ENCODE measurements around the gene SLC34A3.
A peak's percentile ranks its signal among the peaks of the same experiment; 100 is the strongest.

SLC34A3 gene

GRCh38 chr9:137218754-137219271 is 11.9 kb upstream of the SLC34A3 start:
- DNase-seq: no peak

DNA sequence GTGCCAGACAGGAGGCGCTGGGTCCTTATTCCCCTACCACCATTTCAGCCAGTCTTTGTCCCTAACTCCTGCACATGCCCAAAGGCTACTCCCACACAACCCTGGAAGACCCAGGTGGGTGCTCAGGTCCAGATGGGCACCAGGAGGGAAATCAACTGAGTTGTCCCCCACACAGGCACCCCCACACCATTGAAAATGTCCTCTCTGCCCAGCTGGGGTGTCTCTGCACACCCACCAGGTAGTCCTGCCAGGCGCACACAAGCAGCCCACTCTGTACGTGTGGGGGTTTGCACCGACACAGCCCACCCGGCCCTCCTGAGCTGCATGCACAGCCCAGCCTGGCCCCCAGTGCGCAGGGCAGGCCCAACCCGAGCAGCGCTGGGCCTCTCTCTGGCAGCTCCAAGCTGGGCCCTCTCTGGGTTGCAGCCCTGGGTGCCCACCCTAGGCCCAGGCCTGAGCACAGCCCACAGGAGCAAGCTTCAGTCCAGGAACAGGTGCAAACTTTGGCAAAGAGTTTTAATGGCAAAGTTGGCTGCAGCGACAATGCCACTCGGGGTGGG is 10.9 kb upstream of the SLC34A3 start:
- DNase-seq: no peak

DNA sequence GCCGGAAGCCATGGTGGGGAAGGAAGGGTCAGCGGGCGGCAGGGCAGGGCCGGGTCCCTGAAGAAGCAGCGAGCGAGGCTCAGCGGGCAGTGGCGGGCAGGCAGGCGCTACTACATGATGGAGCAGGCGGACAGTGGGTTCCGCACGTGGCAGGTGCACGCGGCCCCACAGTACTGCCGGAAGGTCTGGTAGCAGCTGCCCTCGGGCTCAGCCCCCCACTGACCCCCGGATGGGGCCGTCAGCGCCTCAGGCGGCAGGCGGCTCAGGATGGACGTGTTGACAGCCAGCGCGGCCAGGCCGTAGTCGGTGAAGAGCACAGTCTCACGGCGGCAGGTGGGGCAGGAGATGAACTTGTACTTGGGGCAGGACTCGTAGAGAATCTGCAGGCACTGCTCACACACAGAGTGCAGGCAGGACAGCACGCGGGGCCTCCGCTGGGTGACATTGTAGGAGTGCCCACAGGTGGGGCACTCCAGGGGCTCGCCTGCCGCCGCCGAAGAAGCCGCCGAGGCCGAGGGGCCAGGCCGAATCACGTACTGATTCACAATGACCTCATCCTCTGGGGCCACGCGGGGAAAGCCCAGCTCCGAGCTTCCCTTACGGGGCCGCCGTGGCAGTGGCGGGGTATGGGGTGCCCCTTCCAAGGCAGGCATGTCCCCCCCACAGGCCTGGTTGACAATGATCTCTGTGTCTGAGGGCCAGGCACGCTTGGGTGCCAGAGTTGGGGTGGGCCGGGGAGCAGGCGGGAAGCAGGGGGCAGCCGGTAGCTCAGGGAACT is 10.2 kb upstream of the SLC34A3 start:
- no peak for DNase-seq

DNA sequence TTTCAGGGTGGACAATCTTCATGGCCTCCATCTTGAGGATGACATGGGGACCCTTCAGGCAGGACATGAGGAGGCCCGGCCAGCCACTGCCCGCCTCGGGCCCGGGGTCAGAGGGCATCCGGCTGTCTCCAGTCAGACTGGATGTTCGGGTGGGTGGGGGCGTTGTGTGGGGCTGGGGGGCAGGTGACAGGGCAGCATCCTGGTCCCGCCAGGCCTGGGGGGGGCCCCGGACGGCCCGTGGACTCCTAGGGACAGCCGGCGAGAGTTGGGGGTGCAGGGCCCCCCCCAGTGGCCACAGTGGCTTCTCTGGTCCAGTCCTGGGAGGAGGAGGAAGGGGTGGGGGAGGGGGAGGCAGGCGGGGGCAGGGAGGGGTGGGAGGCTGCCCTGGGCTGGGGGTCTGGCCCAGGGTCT is 9.6 kb upstream of the SLC34A3 start:
- DNase-seq: no peak

DNA sequence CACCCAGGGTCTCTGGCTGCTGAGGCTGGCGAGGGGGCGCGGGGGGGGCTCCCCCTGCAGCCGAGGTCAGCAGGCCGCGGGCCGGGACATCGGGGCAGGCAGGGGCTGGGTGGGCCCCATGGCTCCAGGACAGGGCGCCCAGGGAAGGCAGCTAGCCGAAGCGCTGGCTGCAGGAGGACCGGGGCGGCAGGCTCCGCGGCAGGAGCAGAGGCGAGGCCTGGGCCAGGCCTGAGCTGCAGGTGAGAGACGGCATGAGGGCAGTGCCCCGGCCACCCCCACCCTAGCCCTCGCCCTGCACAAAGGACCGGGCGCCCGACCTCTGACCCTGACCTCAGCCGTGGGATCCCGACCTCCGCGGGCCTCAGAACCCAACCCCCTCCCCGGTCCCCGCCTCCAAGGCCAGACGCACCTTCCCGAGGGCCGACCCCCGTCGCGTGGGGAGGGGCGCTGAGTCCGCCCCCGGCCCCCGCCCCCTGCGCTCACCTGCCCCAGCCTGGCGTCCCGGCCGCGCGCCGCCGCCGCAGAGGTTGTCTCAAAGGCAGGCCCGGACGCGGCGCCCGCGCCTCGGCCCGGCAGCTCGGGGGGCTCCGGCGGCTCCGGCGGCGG is 9.1 kb upstream of the SLC34A3 start:
- DNase-seq: no peak

- no peak for DNase-seq
Observed at GRCh38 chr9:137222190-137223077, 8.3 kb upstream of the SLC34A3 start, which contains the start of gene RNF208. TSS of gene RNF208 (minus strand) at chr9:137222240. CDS start at chr9:137221212, 1,028 bp downstream.

- peak; percentile 95 to 97 for DNase-seq
Observed at GRCh38 chr9:137223078-137223970, 7.4 kb upstream of the SLC34A3 start.

DNA sequence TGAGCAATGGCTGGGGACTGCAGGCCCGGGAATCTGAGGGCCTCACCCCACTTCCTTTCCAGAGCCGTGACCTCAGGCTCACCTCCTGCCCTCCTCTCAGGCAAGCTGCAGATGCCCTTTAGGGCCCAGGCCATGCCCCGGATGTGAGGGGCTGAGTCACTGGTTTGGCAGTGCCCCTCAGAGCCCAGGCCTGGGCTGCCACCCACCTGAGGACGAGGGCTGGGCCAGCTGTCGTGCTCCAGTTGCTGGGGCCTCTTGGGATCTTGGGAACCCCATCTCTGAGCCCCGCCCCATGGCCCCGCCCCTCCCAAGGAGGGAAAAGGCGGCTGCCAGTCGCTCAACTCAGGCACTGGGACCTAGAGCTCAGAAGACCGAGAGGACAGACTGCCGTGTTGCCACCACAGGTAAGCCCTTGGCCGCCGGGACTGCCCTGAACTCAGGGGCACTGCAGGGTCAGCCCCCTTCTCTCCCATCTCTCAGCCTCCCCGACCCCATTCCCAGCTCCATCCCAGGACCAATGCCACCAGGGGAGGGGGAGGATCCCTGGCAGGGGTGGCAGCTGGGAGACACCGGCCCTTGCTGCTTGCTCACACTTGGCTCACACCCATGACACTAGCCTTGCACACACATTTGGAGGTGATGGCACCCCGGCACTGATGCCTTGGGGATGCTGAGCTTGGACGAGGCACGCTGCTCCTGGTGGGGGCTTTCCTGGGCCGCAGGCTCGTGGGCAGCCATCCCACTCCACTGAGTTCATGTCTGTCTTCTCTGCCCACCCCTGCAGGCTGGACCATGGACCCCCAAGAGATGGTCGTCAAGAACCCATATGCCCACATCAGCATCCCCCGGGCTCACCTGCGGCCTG is 5.6 kb upstream of the SLC34A3 start, which contains the start of gene CYSRT1:
Gene CYSRT1 (plus strand): TSS at position 345 of the 865 bp plus-strand sequence. CDS start 448 bp downstream, at position 793.
- DNase-seq: no peak

DNA sequence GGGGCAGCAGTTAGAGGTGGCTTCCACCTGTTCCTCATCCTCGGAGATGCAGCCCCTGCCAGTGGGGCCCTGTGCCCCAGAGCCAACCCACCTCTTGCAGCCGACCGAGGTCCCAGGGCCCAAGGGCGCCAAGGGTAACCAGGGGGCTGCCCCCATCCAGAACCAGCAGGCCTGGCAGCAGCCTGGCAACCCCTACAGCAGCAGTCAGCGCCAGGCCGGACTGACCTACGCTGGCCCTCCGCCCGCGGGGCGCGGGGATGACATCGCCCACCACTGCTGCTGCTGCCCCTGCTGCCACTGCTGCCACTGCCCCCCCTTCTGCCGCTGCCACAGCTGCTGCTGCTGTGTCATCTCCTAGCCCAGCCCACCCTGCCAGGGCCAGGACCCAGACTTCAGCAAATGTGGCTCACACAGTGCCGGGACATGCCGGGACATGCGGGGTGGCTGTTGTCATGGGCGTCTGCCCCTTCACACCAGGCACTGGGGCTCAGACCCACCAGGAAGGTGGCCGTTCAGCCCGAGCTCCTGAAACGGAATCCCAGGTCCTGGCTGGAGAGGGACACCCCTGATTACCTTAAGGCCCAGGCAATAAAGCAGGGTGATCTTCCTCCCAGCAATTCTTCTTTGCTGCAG is 4.9 kb upstream of the SLC34A3 start:
- no peak for DNase-seq

DNA sequence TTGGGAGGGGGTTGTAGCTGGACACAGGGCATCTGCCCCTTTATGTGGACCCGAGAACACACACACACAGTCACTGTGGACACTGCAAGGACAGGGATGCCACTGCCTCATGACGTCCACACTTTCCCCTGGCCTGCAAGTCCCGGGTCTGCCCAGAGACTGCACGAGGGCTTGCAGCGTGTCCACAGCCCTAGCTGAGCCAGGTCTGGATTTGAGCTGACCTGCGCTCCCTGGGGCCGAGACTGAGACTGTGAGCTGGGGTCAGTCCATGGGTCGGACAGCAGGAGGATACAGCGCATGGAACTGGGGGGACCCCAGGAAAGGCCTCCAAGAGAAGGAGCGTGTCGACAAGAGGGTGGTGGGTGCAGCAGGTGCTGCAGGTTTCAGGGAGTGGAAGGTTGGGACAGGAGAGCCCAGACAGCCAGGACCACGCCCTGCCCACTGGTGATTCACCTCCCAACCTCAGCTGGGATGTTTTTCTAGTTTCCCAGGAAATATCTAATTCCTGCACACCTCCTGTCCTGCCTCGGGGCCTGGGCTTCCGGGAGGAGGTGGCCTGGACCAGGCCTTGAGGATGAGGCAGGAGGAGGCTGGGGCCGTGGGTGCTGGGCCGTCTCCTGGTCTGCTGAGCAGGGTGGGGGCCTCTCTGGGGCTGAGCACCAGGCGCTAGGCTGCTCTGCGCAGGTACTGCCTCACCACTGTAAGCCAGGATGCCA is 4.2 kb upstream of the SLC34A3 start:
- no peak for DNase-seq

DNA sequence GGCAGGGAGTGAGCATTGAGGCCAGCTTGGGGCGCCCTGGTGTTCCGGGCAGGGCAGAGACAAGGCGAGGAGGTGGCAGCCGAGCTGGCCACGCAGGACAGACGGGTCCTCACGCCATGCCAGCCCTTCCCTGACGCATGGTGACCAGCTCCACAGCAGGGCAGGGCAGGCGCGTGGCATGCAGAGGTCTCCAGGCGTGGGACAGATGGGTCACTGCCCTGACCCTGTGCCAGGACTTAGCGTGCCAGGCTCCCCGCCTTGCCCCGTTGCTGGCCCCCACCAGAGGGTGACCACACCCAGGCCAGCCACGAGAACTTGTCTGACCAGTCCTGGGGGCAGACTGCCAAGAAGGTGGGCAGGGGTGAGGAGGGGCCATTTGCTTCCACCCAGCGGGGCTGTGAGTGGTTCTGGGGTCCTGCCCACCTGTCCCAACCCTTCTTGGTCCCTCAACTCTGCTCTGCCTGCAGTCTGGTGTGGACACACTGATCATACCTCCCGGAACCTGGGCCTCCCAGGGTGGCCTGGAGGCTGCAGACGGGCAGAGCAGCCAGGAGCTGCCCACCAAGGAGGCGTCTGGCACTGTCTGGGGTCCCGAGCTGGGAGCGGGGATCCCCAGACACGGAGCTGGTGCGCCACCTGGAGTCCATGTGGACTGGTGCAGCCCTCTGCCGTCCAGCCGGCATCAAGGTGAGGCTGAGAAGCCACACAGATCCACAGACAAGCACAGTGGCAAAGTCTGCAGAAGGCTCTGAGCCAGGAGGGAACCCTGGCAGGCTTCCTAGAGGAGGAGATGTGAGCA is 3.4 kb upstream of the SLC34A3 start, which contains the start of gene RNF224:
Gene RNF224 (plus strand): TSS at position 449 of the 799 bp plus-strand sequence. CDS start 834 bp downstream, outside the sequence.
- DNase-seq: peak; percentile 17 to 40

DNA sequence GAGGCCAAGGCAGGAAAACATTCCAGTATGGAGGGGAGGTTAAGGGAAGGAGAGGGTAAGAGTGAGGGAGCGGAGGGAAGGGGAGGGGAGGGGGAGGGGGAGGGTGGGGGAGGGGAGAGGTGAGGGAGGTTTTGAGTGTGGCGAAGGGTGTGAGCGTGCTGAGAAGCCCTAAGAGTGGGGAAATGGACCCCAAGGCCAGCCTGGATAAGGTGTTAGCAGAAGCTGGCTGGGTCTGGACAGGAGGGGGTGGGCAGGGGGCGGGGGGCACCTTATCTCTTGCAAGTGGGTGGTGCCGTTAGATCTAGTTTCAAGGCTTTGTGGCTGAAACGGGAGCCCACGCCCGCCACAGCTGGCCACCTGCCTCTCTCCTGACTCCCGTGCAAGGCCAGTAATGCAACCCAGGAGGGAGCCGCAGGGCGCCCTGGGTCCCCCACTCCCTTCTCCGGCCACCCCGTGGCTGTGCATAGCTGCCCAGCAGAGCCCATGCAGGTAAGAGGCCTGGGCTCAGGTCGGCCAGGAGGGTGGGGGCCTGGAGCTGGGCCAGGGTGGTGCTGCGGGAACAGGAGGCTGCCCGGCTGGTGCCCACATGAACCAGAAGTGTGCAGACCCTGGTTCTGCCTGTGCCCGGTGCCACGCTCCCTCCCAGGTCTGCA is 2.7 kb upstream of the SLC34A3 start:
- DNase-seq: no peak

DNA sequence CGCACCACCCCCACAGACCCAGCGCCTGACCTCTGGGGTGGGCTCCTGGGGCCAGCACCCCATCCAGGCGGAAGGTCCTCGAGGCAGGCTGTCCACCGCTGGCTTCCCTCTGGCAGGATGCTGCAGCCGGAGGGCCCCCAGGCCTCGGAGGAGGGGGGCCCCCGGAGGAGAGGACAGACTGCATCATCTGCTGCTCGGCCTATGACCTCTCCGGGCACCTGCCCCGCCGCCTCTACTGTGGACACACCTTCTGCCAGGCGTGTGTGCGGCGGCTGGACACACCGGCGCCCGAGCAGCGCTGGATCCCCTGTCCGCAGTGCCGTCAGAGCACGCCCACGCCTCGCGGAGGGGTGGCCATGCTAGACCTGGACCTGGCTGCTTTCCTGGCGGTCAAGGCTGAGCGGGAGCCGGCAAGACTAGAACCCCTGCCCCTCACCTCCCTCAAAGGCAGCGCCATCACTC is 2.2 kb upstream of the SLC34A3 start:
- no peak for DNase-seq

GRCh38 chr9:137228968-137229896 is 1.5 kb upstream of the SLC34A3 start:
- DNase-seq: no peak

DNA sequence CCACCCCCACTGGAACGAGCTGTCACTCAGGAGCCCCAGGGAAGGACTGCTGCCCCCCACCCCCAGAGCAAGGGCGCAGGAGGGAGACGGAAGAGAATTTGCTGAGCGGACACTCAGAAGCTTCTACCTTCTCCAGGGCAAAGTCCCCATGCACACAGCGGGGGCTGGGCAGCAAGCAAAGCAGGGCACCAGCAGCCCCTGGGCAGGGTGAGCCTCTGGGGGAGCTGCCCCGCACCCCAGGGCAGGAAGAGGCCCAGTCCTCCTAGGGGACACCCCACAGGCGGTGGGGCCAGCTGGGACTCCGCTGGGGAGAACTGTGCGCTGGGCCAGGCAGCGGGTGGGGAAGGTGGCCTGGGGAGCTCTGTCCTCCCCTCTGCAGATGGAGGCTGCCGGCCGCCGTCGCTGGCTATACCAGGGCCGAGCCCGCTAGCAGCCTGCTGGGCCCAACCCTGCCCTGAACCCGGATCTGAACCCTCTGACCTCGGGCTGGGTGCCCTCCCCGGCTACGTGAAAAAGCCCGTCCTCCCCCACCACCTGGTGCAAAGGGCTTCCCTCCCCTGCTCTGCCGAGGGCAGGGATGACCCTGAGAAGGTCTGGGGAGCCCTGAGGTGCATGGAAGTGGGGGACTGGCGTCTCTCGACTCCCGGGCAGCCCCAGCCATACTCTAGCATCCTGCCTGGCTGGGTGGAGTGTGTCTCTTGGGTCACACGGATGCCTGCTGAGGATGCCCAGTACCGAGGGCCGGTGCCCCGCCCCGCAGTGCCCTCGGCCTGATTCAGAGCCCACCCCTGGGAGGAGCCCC is 597 bp upstream of the SLC34A3 start:
- DNase-seq: no peak

Data from hippocampal formation (tissue), 2 donors.